Dermis microvascular lymphatic vessel endothelial cell (primary cell): ENCODE measurements around the gene PTGES3. TPM values are rescaled to one million over a fixed set of nuclear protein-coding genes. Genes with fewer than 3 reads are reported as not detected.
A peak's percentile ranks its signal among the peaks of the same experiment; 100 is the strongest.
"Not testable (repeated sequence)": the region's sequence is repeated elsewhere in the genome, so short reads cannot be mapped to it uniquely, and the experiment has no call there.

Source experiments
- DNase-seq, 2 donors: peaks; one replicate each; pipeline versions ENCODE4 v3.0.0 to v3.0.0-alpha.2; 2010; ENCODE audit warnings: low read depth in 2 of 2
- total RNA-seq: library from RNA; depleted of rRNA; stranded (reverse); fragments of >200 nt; gene quantifications from 2 replicates; pipeline ENCODE4 v1.2.1, GENCODE V29; 2014

PTGES3 gene
- total RNA-seq, 1 donor from 2014 or later: 63.4 TPM

- no peak for DNase-seq
Observed at GRCh38 chr12:56657416-56658379, 30.4 kb downstream of the PTGES3 start.

- not testable (repeated sequence) for DNase-seq
Observed at GRCh38 chr12:56653781-56654180, 34.3 kb downstream of the PTGES3 start.

- DNase-seq: not testable (repeated sequence)
Observed at GRCh38 chr12:56648023-56648422, 40.1 kb downstream of the PTGES3 start.

- peak; percentile 100 for DNase-seq
Observed at GRCh38 chr12:56645717-56646446, 42.2 kb downstream of the PTGES3 start, which contains the start of gene ATP5F1B. Gene ATP5F1B, minus strand, starts transcription at chr12:56645984. Its CDS starts 21 bp downstream, at chr12:56645963.

GRCh38 chr12:56645201-56645716 lies 42.8 kb downstream of the PTGES3 start:
- DNase-seq: peak in 1 of 2 donors; percentile 30

- DNase-seq: peak in 1 of 2 donors; percentile 14
Observed at GRCh38 chr12:56644654-56645053, 43.4 kb downstream of the PTGES3 start.

GRCh38 chr12:56641219-56641618 lies 46.9 kb downstream of the PTGES3 start:
- DNase-seq: no peak

GRCh38 chr12:56637621-56638020 lies 50.5 kb downstream of the PTGES3 start:
- no peak for DNase-seq

- peak; percentile 99 for DNase-seq
Observed at GRCh38 chr12:56636675-56637540, 51.2 kb downstream of the PTGES3 start.

GRCh38 chr12:56635806-56636674 lies 52.0 kb downstream of the PTGES3 start:
- DNase-seq: peak; percentile 69 to 86

- DNase-seq: peak in 1 of 2 donors; percentile 75
Observed at GRCh38 chr12:56634837-56635791, 53.0 kb downstream of the PTGES3 start.

- peak in 1 of 2 donors; percentile 38 for DNase-seq
Observed at GRCh38 chr12:56634242-56634836, 53.7 kb downstream of the PTGES3 start.

- DNase-seq: no peak
Observed at GRCh38 chr12:56633468-56634241, 54.4 kb downstream of the PTGES3 start.

GRCh38 chr12:56632701-56633467 lies 55.2 kb downstream of the PTGES3 start:
- no peak for DNase-seq

- peak in 1 of 2 donors; percentile 62 for DNase-seq
Observed at GRCh38 chr12:56631790-56632700, 56.0 kb downstream of the PTGES3 start.

- DNase-seq: peak; percentile 57 to 87
Observed at GRCh38 chr12:56630180-56630632, 57.9 kb downstream of the PTGES3 start, which contains the start of gene BAZ2A. Gene BAZ2A, minus strand, starts transcription at chr12:56630326. Its CDS starts 12,796 bp downstream, at chr12:56617530.
